Neural cell (in vitro differentiated cells): Measurements from ENCODE around the gene CAMK2D. TPM values are rescaled to one million over a fixed set of nuclear protein-coding genes. Genes with fewer than 3 reads are reported as not detected.

Source experiments
- H2AFZ ChIP-seq: fragments of 200-600, 300-800 bp; sonication (generic), shearing (Covaris generic); 2 replicates; pipeline ENCODE4 v1.6.0; 2014; ENCODE audit warnings: low read depth, mild to moderate bottlenecking, antibody characterized with exemption, low read length, moderate library complexity
- H3F3A ChIP-seq: fragments of 200-600 bp; shearing (Covaris generic); 2 replicates; pipeline ENCODE4 v1.6.1; 2016; ENCODE audit warnings: mild to moderate bottlenecking, moderate library complexity, mixed read lengths, antibody characterized with exemption, low read length; ENCODE audit not compliant: insufficient read depth, poor library complexity, severe bottlenecking
- H3K27ac ChIP-seq: fragments of 200-600, 300-800 bp; sonication (generic), shearing (Covaris generic); 2 replicates; pipeline ENCODE4 v1.5.1; 2014; ENCODE audit warnings: mild to moderate bottlenecking, low read length, moderate library complexity
- H3K27me3 ChIP-seq: fragments of 300-800, 200-600 bp; sonication (generic), shearing (Covaris generic); 2 replicates; pipeline ENCODE4 v1.6.0; 2014; ENCODE audit warnings: mild to moderate bottlenecking, low read depth, low read length, moderate library complexity; ENCODE audit not compliant: insufficient read depth
- H3K36me3 ChIP-seq: fragments of 300-800, 200-600 bp; sonication (generic), shearing (Covaris generic); 2 replicates; pipeline ENCODE4 v1.5.1; 2014; ENCODE audit warnings: mild to moderate bottlenecking, antibody characterized with exemption, low read length, moderate library complexity; ENCODE audit not compliant: insufficient read depth
- H3K4me2 ChIP-seq: fragments of 300-800, 200-600 bp; sonication (generic), shearing (Covaris generic); 2 replicates; pipeline ENCODE4 v1.6.0; 2014; ENCODE audit warnings: mild to moderate bottlenecking, low read length
- H3K4me3 ChIP-seq: fragments of 300-800, 200-600 bp; sonication (generic), shearing (Covaris generic); 2 replicates; pipeline ENCODE4 v1.5.1; 2014; ENCODE audit warnings: mild to moderate bottlenecking, low read length, moderate library complexity
- H3K79me2 ChIP-seq: fragments of 200-600 bp; shearing (Covaris generic); replicated peaks from 2 replicates; pipeline ENCODE4 v1.6.0; 2014; ENCODE audit warnings: mild to moderate bottlenecking, low read length, moderate library complexity; ENCODE audit not compliant: insufficient read depth
- H3K9ac ChIP-seq: fragments of 300-800, 200-600 bp; sonication (generic), shearing (Covaris generic); 2 replicates; pipeline ENCODE4 v1.6.1; 2016; ENCODE audit warnings: mild to moderate bottlenecking, low read length, mixed read lengths
- H3K9me2 ChIP-seq: fragments of 200-600 bp; shearing (Covaris generic); 2 replicates; pipeline ENCODE4 v1.6.1; 2016; ENCODE audit warnings: mild to moderate bottlenecking, low read length, mixed read lengths; ENCODE audit not compliant: insufficient read depth
- H3K9me3 ChIP-seq: fragments of 200-600, 300-800 bp; sonication (generic), shearing (Covaris generic); 2 replicates; pipeline ENCODE4 v1.6.1; 2016; ENCODE audit warnings: mild to moderate bottlenecking, mixed run types, low read length, moderate library complexity, mixed read lengths
- H4K20me1 ChIP-seq: fragments of 200-600 bp; shearing (Covaris generic); 2 replicates; pipeline ENCODE4 v1.6.1; 2016; ENCODE audit warnings: mild to moderate bottlenecking, mixed run types; ENCODE audit not compliant: insufficient read depth
- CTCF ChIP-seq: fragments of 450-650 bp; IDR thresholded peaks from 2 replicates; pipeline ENCODE4 v1.5.1; 2014; ENCODE audit warnings: antibody characterized with exemption, mild to moderate bottlenecking, moderate library complexity; ENCODE audit not compliant: poor library complexity, severe bottlenecking
- EP300 ChIP-seq: fragments of 450-650 bp; conservative IDR thresholded peaks from 2 replicates; pipeline ENCODE4 v1.6.1; 2014; ENCODE audit warnings: antibody characterized with exemption, mild to moderate bottlenecking, moderate library complexity; ENCODE audit not compliant: poor library complexity, severe bottlenecking
- EZH2 ChIP-seq: fragments of 200-600, 300-800 bp; shearing (Covaris generic), sonication (generic); IDR thresholded peaks from 2 replicates; pipeline ENCODE4 v1.6.1; 2014; ENCODE audit warnings: antibody characterized with exemption, low read length, borderline replicate concordance, mild to moderate bottlenecking; ENCODE audit not compliant: insufficient read depth, poor library complexity, severe bottlenecking
- MXI1 ChIP-seq: fragments of 450-650 bp; conservative IDR thresholded peaks from 2 replicates; pipeline ENCODE4 v1.6.1; 2014; ENCODE audit warnings: antibody characterized with exemption, mild to moderate bottlenecking; ENCODE audit not compliant: poor library complexity, severe bottlenecking
- POLR2AphosphoS5 ChIP-seq: IDR thresholded peaks from 2 replicates; pipeline ENCODE4 v1.6.1; 2012
- RAD21 ChIP-seq: fragments of 450-650 bp; conservative IDR thresholded peaks from 2 replicates; pipeline ENCODE4 v1.6.1; 2014; ENCODE audit warnings: antibody characterized with exemption, mild to moderate bottlenecking, moderate library complexity
- REST ChIP-seq: IDR thresholded peaks from 2 replicates; pipeline ENCODE4 v1.6.1; 2012; ENCODE audit warnings: borderline replicate concordance
- SMC3 ChIP-seq: fragments of 450-650 bp; conservative IDR thresholded peaks from 2 replicates; pipeline ENCODE4 v1.6.1; 2014; ENCODE audit warnings: antibody characterized with exemption, mild to moderate bottlenecking, moderate library complexity; ENCODE audit not compliant: poor library complexity
- TAF1 ChIP-seq: IDR thresholded peaks from 2 replicates; pipeline ENCODE4 v1.6.1; 2012; ENCODE audit warnings: low read depth
- polyA plus RNA-seq: library from polyadenylated mRNA; depleted of rRNA; stranded (reverse); fragments of >200 nt; gene quantifications from 2 replicates; pipeline ENCODE4 v1.2.3, GENCODE V29; 2014

The CAMK2D gene
- polyA plus RNA-seq, 1 donor from 2014 or later: 27.1 TPM

- TF ChIP-seq POLR2AphosphoS5 (no peak), EZH2 (no peak), SMC3 (no peak)
- H4K20me1 ChIP-seq: no peaks in the 10 kb centered on the region
- no peaks in the 10 kb centered on the region for H3K9me3 ChIP-seq
- no peak overlapping the region for H3K4me3 ChIP-seq
- no peaks in the 10 kb centered on the region for H3K9me2 ChIP-seq
- no peaks in the 10 kb centered on the region for H3K79me2 ChIP-seq
- H3K27me3 ChIP-seq: no peaks in the 10 kb centered on the region
- H3K27ac ChIP-seq: no peak overlapping the region
- no peaks in the 10 kb centered on the region for H3K36me3 ChIP-seq
- no peak overlapping the region for H3K9ac ChIP-seq
- no peak overlapping the region for H3K4me2 ChIP-seq
- no peaks in the 10 kb centered on the region for H3F3A ChIP-seq
- H2AFZ ChIP-seq: no peak overlapping the region
Measured at GRCh38 chr4:113641025-113641431, 120.5 kb downstream of the CAMK2D start.

GRCh38 chr4:113639326-113639725 lies 122.2 kb downstream of the CAMK2D start:
- TF ChIP-seq POLR2AphosphoS5: no peak
- TF ChIP-seq EZH2: no peak
- TF ChIP-seq RAD21: no peak
- no peak for TF ChIP-seq EP300
- no peak for TF ChIP-seq CTCF
- no peak for TF ChIP-seq TAF1
- TF ChIP-seq MXI1: no peak

GRCh38 chr4:113638562-113638832 lies 123.0 kb downstream of the CAMK2D start:
- no peak for TF ChIP-seq EZH2
- TF ChIP-seq TAF1: no peak
- no peak for TF ChIP-seq CTCF
- no peak for TF ChIP-seq EP300
- TF ChIP-seq POLR2AphosphoS5: no peak
- no peak for TF ChIP-seq SMC3
- TF ChIP-seq RAD21: no peak
- no peak for TF ChIP-seq REST
- TF ChIP-seq MXI1: no peak
- Histone ChIP-seq H3F3A (no peaks in the 10 kb centered on the region), H3K79me2 (no peaks in the 10 kb centered on the region), H3K27ac (no peak overlapping the region), H3K27me3 (no peaks in the 10 kb centered on the region), H3K9ac (no peak overlapping the region), H3K36me3 (no peaks in the 10 kb centered on the region), H3K9me3 (no peaks in the 10 kb centered on the region), H3K4me2 (no peak overlapping the region), H3K4me3 (no peak overlapping the region), H4K20me1 (no peaks in the 10 kb centered on the region), H2AFZ (no peak overlapping the region), H3K9me2 (no peaks in the 10 kb centered on the region)

More at GRCh38 chr4:113639326-113639725, 122.2 kb downstream of the CAMK2D start:
- H2AFZ ChIP-seq: no peak overlapping the region
- H3K4me2 ChIP-seq: no peak overlapping the region
- H3F3A ChIP-seq: no peaks in the 10 kb centered on the region
- H3K79me2 ChIP-seq: no peaks in the 10 kb centered on the region
- H3K9ac ChIP-seq: no peak overlapping the region
- H3K36me3 ChIP-seq: no peaks in the 10 kb centered on the region
- H4K20me1 ChIP-seq: no peaks in the 10 kb centered on the region
- H3K9me3 ChIP-seq: no peaks in the 10 kb centered on the region
- no peak overlapping the region for H3K27ac ChIP-seq
- H3K4me3 ChIP-seq: no peak overlapping the region
- no peaks in the 10 kb centered on the region for H3K9me2 ChIP-seq
- H3K27me3 ChIP-seq: no peaks in the 10 kb centered on the region
